Stimulated activated memory B cell treated with anti-CD40 and anti-IgM and Interleukin-4, amounts not matched to agents 10 μg/mL and 1 μg/mL and 100 μg/mL, for 72 hours (primary cell): ENCODE measurements around the gene TRMT112.

Experiments
- ATAC-seq: fragments of 150-1000 bp; cut with Tn5 transposase; 2 replicates; pipeline ENCODE4 v1.10.0; 2021
- H3K27ac Mint-ChIP-seq: one replicate; pipeline ENCODE4 v1.8.0; 2022; ENCODE audit warnings: mild to moderate bottlenecking, mixed read lengths
- H3K27me3 Mint-ChIP-seq: one replicate; pipeline ENCODE4 v1.8.0; 2022; ENCODE audit warnings: mixed read lengths
- H3K36me3 Mint-ChIP-seq: one replicate; pipeline ENCODE4 v1.8.0; 2022; ENCODE audit warnings: mixed read lengths
- H3K4me1 Mint-ChIP-seq: one replicate; pipeline ENCODE4 v1.8.0; 2022; ENCODE audit warnings: mixed read lengths
- H3K4me3 Mint-ChIP-seq: one replicate; pipeline ENCODE4 v1.8.0; 2022; ENCODE audit warnings: mild to moderate bottlenecking, moderate library complexity, mixed read lengths
- H3K9me3 Mint-ChIP-seq: one replicate; pipeline ENCODE4 v1.8.0; 2022; ENCODE audit warnings: mixed read lengths

The TRMT112 gene

DNA sequence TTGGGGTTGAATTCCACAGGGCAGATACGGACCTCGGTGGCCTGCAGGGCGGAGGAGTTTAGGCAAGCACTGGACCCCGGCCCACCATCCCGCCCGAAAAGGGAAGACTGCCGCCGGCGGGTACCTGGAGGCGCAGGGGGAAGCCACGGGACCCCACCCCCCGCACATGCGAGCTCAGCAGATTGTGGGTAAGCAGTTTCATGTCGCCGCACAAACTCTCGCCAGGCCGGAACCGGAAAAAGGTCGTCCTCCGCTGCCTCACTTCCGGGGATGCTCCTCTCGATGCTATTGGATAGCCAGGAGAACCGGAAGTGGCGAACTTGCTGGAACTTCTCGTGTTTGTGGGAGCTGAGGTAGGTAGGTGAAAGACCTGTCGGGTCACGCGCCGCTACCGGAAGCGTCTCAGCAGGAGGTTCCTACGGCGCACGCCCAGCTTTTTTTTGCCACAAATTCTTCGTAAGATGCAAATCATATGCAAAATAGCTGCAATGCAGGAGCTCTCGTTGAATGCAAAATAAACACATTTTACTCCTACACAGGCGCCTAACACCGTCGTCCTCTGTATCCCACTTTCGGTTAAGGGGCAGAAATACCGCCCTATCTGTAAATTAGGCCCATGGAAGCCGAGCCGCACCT is at the start of gene TRMT112:
Gene TRMT112 (minus strand): TSS at position 235 of the 636 bp plus-strand sequence. CDS start 33 bp downstream, at position 202.
- H3K27me3 Mint-ChIP-seq, result no peaks in the 10 kb centered on the region
- peak; percentile 88 for ATAC-seq
- H3K4me1 Mint-ChIP-seq, result peaks cover 42% of the 10 kb centered on the region
- peak within 1 kb of the TSS; percentile 99 for H3K27ac Mint-ChIP-seq
- peaks cover 45% of the 10 kb centered on the region for H3K36me3 Mint-ChIP-seq
- peak within 1 kb of the TSS; percentile 91 for H3K4me3 Mint-ChIP-seq
- H3K9me3 Mint-ChIP-seq, result no peaks in the 10 kb centered on the region

DNA sequence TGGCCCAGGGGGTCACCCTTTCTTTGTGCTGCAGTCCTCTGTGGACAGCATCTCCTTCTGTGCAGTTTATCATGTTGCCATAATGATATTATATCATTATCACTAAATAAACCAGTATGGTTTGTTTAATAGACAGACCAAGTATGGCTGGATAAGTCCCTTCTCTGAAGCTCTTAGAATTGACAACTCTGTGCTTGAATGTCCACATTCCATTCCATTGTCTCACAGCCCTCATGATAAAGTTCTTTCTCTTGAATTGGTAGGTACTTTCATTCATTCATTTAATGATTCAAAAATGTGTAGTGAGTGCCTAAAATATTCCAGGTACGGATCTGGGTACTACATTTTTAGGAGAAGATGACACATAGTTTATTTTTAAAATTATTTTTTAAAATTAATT is 49.4 kb upstream of the TRMT112 start:
- Mint-ChIP-seq H3K36me3 (peaks cover 68% of the 10 kb centered on the region), H3K27me3 (no peaks in the 10 kb centered on the region), H3K9me3 (no peaks in the 10 kb centered on the region), H3K27ac (no peak overlapping the region), H3K4me1 (peaks cover 18% of the 10 kb centered on the region), H3K4me3 (no peak overlapping the region)
- ATAC-seq, result no peak

DNA sequence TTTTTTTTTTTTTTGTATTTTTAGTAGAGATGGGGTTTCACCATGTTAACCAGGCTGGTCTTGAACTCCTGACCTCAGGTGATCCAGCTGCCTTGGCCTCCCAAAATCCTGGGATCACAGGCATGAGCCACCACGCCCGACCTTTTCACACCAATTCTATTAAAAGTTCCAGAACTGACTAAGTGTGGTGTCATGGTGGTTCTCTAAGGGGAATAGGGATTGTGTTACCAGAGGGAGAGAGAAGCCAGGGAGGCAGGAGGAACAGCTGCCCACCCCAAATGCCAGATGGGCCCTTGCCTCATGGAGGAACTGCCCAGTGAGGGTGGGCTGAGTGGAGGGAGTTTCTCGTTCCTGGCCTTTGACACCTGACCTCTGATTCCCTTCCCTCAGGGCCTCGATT is 47.6 kb upstream of the TRMT112 start:
- ATAC-seq, result no peak
- Mint-ChIP-seq H3K27ac (no peak overlapping the region), H3K27me3 (no peaks in the 10 kb centered on the region), H3K4me1 (peaks cover 36% of the 10 kb centered on the region), H3K4me3 (no peak overlapping the region), H3K9me3 (no peaks in the 10 kb centered on the region), H3K36me3 (peaks cover 60% of the 10 kb centered on the region)

- no peak overlapping the region for H3K4me3 Mint-ChIP-seq
- no peaks in the 10 kb centered on the region for H3K9me3 Mint-ChIP-seq
- H3K4me1 Mint-ChIP-seq, result peaks cover 41% of the 10 kb centered on the region
- peaks cover 56% of the 10 kb centered on the region for H3K36me3 Mint-ChIP-seq
- H3K27ac Mint-ChIP-seq, result peak overlapping the region; percentile 49
- no peaks in the 10 kb centered on the region for H3K27me3 Mint-ChIP-seq
- ATAC-seq, result peak; percentile 78
These were observed 47.1 kb upstream of the TRMT112 start for GRCh38 chr11:64364435-64364834.

- Mint-ChIP-seq H3K36me3 (peaks cover 39% of the 10 kb centered on the region), H3K4me1 (peaks cover 53% of the 10 kb centered on the region), H3K27ac (no peak overlapping the region), H3K27me3 (no peaks in the 10 kb centered on the region), H3K9me3 (no peaks in the 10 kb centered on the region), H3K4me3 (no peak overlapping the region)
- ATAC-seq, result no peak
These were observed 45.0 kb upstream of the TRMT112 start for GRCh38 chr11:64362339-64362738.

DNA sequence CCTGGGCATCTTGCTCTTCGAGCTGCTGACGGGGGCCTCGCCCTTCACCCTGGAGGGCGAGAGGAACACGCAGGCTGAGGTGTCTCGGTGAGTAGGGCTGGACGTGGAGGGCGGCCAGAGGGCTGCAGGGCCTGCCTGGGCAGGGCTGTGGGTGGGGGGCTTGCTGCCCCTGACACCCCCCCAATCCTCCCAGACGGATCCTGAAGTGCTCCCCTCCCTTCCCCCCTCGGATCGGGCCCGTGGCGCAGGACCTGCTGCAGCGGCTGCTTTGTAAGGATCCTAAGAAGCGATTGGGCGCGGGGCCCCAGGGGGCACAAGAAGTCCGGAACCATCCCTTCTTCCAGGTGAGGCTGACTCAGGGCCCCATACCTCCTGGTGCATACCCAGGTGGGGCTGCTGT is 44.3 kb upstream of the TRMT112 start:
- no peak overlapping the region for H3K27ac Mint-ChIP-seq
- H3K4me1 Mint-ChIP-seq, result peaks cover 56% of the 10 kb centered on the region
- H3K36me3 Mint-ChIP-seq, result peaks cover 38% of the 10 kb centered on the region
- no peak overlapping the region for H3K4me3 Mint-ChIP-seq
- H3K9me3 Mint-ChIP-seq, result no peaks in the 10 kb centered on the region
- no peak for ATAC-seq
- no peaks in the 10 kb centered on the region for H3K27me3 Mint-ChIP-seq

DNA sequence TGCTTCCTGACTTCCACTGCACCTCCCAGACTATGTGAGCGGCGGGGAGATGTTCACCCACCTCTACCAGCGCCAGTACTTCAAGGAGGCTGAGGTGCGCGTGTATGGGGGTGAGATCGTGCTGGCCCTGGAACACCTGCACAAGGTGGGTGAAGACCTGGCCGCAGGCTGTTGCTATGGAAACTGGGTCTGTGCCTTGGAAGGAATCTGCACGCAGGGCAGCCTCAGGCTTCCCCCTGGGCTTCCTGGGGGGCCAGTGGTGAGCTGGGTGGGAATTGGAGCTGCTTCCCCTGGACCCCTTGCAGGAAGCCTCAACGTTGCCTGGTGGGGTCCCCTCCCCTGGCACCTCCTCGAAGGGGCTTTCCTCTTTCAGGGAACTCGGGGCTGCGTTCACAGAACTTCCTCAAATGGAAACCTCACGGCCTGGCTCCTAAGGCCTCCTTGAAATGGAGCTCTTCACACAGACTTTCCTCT is 43.1 kb upstream of the TRMT112 start:
- H3K4me3 Mint-ChIP-seq, result peak overlapping the region; percentile 82
- H3K27ac Mint-ChIP-seq, result peak overlapping the region; percentile 77
- H3K4me1 Mint-ChIP-seq, result peaks cover 61% of the 10 kb centered on the region
- no peak for ATAC-seq
- no peaks in the 10 kb centered on the region for H3K27me3 Mint-ChIP-seq
- peaks cover 38% of the 10 kb centered on the region for H3K36me3 Mint-ChIP-seq
- H3K9me3 Mint-ChIP-seq, result no peaks in the 10 kb centered on the region

- Mint-ChIP-seq H3K27me3 (no peaks in the 10 kb centered on the region), H3K9me3 (no peaks in the 10 kb centered on the region), H3K4me1 (peaks cover 67% of the 10 kb centered on the region), H3K36me3 (peaks cover 38% of the 10 kb centered on the region), H3K4me3 (peak overlapping the region; percentile 82), H3K27ac (peak overlapping the region; percentile 77)
- no peak for ATAC-seq
These were observed 42.5 kb upstream of the TRMT112 start for GRCh38 chr11:64359712-64360445.

GRCh38 chr11:64358907-64359711 is 41.8 kb upstream of the TRMT112 start, which contains the start of gene RPS6KA4:
Gene RPS6KA4, plus strand, starts transcription at chr11:64359162. Its CDS starts 74 bp downstream, at chr11:64359236.
- Mint-ChIP-seq H3K4me3 (peak within 1 kb of the TSS; percentile 82), H3K27me3 (no peaks in the 10 kb centered on the region), H3K9me3 (no peaks in the 10 kb centered on the region), H3K36me3 (peaks cover 33% of the 10 kb centered on the region), H3K27ac (peak within 1 kb of the TSS; percentile 77), H3K4me1 (peaks cover 65% of the 10 kb centered on the region)
- ATAC-seq, result peak; percentile 85

DNA sequence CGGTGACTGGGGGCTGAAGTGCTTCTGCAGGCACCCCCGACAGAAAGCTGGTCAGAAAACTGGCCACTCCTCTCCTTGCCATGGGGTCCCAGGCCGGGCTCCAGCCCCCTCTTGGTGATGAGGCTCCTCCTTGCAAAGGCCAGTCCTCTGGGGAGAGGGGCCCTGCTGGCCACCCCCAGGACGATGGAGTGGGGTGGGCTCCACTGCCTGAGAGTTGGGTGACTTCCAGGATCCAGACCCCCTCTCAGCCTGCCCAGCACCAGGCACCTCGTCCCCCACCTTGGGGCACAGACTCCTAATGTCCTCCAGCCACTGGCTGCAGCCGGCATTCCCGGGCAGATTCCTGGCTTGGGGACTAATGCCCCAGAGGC is 41.2 kb upstream of the TRMT112 start:
- Mint-ChIP-seq H3K9me3 (no peaks in the 10 kb centered on the region), H3K36me3 (peaks cover 27% of the 10 kb centered on the region), H3K4me1 (peaks cover 60% of the 10 kb centered on the region), H3K27ac (peak overlapping the region; percentile 77), H3K27me3 (no peaks in the 10 kb centered on the region), H3K4me3 (peak overlapping the region; percentile 57)
- no peak for ATAC-seq

DNA sequence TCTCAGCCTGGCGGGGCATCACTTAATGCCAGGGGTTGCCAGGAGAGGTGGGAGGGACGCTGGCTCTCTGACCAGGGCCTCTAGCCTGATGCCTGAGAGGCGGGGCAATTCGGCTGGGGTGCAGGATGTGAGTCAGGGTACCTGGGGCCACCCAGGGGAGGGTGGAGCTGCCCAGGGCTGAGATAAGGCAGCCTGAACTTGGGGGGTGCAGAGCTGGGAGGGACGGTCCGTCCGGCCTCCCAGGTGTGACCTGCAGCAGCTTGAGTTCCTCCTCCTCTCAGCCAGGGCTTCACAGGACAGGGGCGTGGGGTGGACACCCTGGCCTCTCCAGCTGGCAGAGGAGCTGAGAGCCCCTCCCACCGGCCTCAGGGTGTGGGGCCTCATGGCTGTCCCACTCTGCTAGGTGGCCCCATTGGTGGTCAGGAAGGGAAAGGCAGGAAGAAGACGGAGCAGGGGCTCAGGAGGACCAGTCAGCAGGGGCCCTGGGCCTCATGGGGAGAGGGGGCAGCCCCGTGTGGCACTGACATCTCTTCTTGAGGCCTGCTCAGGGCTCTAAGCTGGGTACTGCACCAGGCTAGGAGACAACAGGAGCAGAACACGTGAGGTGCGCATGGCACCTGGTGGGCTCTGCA is 40.7 kb upstream of the TRMT112 start:
- no peaks in the 10 kb centered on the region for H3K9me3 Mint-ChIP-seq
- H3K27ac Mint-ChIP-seq, result peak overlapping the region; percentile 77
- H3K4me3 Mint-ChIP-seq, result peak overlapping the region; percentile 57
- H3K27me3 Mint-ChIP-seq, result no peaks in the 10 kb centered on the region
- peaks cover 56% of the 10 kb centered on the region for H3K4me1 Mint-ChIP-seq
- no peak for ATAC-seq
- H3K36me3 Mint-ChIP-seq, result peaks cover 22% of the 10 kb centered on the region

DNA sequence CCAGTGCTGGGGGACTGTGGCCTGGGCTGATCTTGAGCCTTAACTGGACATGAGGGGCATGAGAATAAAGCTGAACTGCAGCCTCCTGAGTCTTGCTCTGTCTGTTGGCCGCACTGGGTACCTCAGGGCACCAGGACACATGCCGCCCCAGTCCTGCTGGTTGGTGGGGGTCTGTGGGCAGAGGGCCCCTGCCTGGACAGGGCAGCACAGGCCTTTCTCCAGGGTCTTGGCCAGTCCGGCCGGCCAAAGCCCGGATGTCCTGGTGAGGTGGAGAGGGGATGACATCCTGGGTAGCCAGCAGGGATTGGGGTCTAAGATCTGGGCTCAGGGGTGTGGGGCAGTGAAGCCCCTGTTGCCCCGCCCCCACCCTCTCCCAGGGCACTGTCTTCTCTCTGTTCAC is 40.1 kb upstream of the TRMT112 start:
- H3K4me1 Mint-ChIP-seq, result peaks cover 56% of the 10 kb centered on the region
- no peaks in the 10 kb centered on the region for H3K27me3 Mint-ChIP-seq
- ATAC-seq, result no peak
- H3K27ac Mint-ChIP-seq, result no peak overlapping the region
- H3K9me3 Mint-ChIP-seq, result no peaks in the 10 kb centered on the region
- peaks cover 24% of the 10 kb centered on the region for H3K36me3 Mint-ChIP-seq
- H3K4me3 Mint-ChIP-seq, result no peak overlapping the region

DNA sequence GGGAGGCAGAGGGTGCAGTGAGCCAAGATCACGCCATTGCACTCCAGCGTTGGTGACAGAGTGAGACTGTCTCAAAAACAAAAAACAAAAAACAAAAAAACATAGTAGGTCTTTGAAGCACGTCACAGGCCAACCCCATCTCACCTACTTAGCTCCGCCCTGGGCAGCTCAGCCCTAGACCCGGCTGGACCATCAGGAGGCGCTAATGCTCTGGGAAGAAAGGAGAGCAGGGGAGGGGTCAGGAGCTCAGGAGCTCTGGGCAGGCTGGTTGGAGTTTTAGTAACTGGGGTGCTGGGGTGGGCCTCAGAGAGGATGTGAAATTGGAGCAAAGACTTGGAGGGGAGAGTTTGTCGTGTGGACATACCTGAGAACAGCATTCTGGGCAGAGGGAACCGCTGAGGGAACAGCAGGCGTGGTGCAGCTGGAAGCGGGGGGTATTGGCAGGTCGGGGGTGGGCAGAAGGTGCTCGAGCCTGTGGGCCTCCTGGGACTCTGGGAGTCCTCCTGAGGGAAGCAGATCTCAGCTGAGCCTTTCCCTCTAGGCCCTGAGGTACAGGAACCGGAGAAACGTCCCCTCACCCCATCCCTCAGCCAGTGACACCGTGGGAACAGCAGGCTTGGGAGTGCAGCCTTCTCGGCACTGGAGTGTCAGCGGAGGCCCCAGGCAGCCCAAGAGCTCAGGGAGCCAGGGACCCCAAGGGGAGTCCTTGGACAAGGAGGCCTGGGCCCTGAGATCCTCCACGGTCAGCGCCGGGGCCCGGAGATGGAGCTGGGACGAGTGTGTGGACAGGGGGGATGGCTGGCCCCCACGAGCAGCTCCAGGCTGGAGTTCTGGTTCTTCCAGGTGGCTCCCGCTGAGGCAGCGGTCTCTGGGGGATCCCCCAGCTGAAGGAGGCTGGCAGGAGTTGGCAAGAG is 39.4 kb upstream of the TRMT112 start:
- Mint-ChIP-seq H3K4me3 (no peak overlapping the region), H3K9me3 (no peaks in the 10 kb centered on the region), H3K4me1 (peaks cover 55% of the 10 kb centered on the region), H3K36me3 (peaks cover 25% of the 10 kb centered on the region), H3K27me3 (no peaks in the 10 kb centered on the region), H3K27ac (peak overlapping the region; percentile 48)
- ATAC-seq, result no peak
